IMR-90 (cell line): Measurements from ENCODE around the gene ADCK1. TPM values are rescaled to one million over a fixed set of nuclear protein-coding genes. Genes with fewer than 3 reads are reported as not detected.
"Not testable (repeated sequence)": the region's sequence is repeated elsewhere in the genome, so short reads cannot be mapped to it uniquely, and the experiment has no call there.

Source experiments
- ATAC-seq: fragments of 200-7000 bp; cut with Tn5 transposase; 2 replicates; pipeline ENCODE4 v1.9.1; 2020; ENCODE audit warnings: low read depth, mild to moderate bottlenecking, moderate library complexity
- BruUV-seq: library from RNA; stranded (reverse); fragments of 400-500 nt; replicated peaks from 2 replicates; lab custom pipeline; 2021; lab: Mats Ljungman, UMichigan
- CTCF ChIA-PET: fragments of 300-600 bp; formaldehyde crosslinking; extraction: SDS; loops from one replicate; lab custom pipeline; 2021; ENCODE audit warnings: antibody characterized with exemption; lab: Yijun Ruan, JAX
- POLR2A ChIA-PET: fragments of 300-600 bp; sonication (Branson Sonifier 250); formaldehyde crosslinking; loops from one replicate; lab custom pipeline; 2022; ENCODE audit warnings: antibody characterized with exemption; ENCODE audit not compliant: unreplicated experiment; lab: Charles Lee
- DNase-seq: peaks from one replicate; pipeline ENCODE4 v3.0.0; 2013
- H2AFZ ChIP-seq: replicated peaks from 2 replicates; pipeline ENCODE3; 2013; ENCODE audit warnings: low read length, mild to moderate bottlenecking; ENCODE audit not compliant: poor library complexity
- H2AK5ac ChIP-seq: 2 replicates; pipeline ENCODE4 v1.6.1; 2013; ENCODE audit warnings: low read depth, low read length, inconsistent platforms
- H2AK9ac ChIP-seq: replicated peaks from 2 replicates; pipeline ENCODE3; 2013; ENCODE audit warnings: mild to moderate bottlenecking, low read depth, low read length, moderate library complexity; ENCODE audit not compliant: poor library complexity
- H2BK120ac ChIP-seq: 2 replicates; pipeline ENCODE4 v1.6.1; 2013; ENCODE audit warnings: low read depth, low read length, inconsistent platforms
- H2BK15ac ChIP-seq: 3 replicates; pipeline ENCODE4 v1.6.1; 2013; ENCODE audit warnings: low read depth, low read length, inconsistent platforms
- H2BK20ac ChIP-seq: 2 replicates; pipeline ENCODE4 v1.6.1; 2013; ENCODE audit warnings: low read depth, mild to moderate bottlenecking, inconsistent platforms, low read length, moderate library complexity
- H2BK5ac ChIP-seq: 2 replicates; pipeline ENCODE4 v1.6.1; 2013; ENCODE audit warnings: mild to moderate bottlenecking, low read depth, low read length, inconsistent platforms; ENCODE audit not compliant: poor library complexity, severe bottlenecking
- H3K14ac ChIP-seq: replicated peaks from 2 replicates; pipeline ENCODE4 v1.6.1; 2013; ENCODE audit warnings: low read depth, low read length, inconsistent platforms
- H3K18ac ChIP-seq: 2 replicates; pipeline ENCODE4 v1.6.1; 2013; ENCODE audit warnings: low read depth, low read length, control low read depth
- H3K23ac ChIP-seq: 2 replicates; pipeline ENCODE4 v1.6.1; 2013; ENCODE audit warnings: low read depth, low read length, inconsistent platforms
- H3K27ac ChIP-seq: 2 replicates; pipeline ENCODE4 v1.5.1; 2013; ENCODE audit warnings: mild to moderate bottlenecking, control low read depth, low read length; ENCODE audit not compliant: insufficient read depth
- H3K27me3 ChIP-seq: 2 replicates; pipeline ENCODE4 v1.6.1; 2013; ENCODE audit warnings: low read length; ENCODE audit not compliant: control insufficient read depth, insufficient read depth
- H3K36me3 ChIP-seq: 2 replicates; pipeline ENCODE4 v1.6.1; 2013; ENCODE audit warnings: low read length, mixed read lengths; ENCODE audit not compliant: control insufficient read depth, insufficient read depth
- H3K4ac ChIP-seq: 2 replicates; pipeline ENCODE4 v1.6.1; 2013; ENCODE audit warnings: low read depth, low read length, inconsistent platforms
- H3K4me1 ChIP-seq: 2 replicates; pipeline ENCODE4 v1.6.1; 2013; ENCODE audit warnings: low read length, mixed read lengths; ENCODE audit not compliant: control insufficient read depth, insufficient read depth
- H3K4me2 ChIP-seq: 2 replicates; pipeline ENCODE4 v1.6.1; 2013; ENCODE audit warnings: low read depth, mild to moderate bottlenecking, control low read depth, low read length, moderate library complexity
- H3K4me3 ChIP-seq: 2 replicates; pipeline ENCODE4 v1.5.1; 2013; ENCODE audit warnings: low read depth, mild to moderate bottlenecking, control low read depth, low read length, moderate library complexity; ENCODE audit not compliant: insufficient read depth
- H3K56ac ChIP-seq: 2 replicates; pipeline ENCODE4 v1.6.1; 2013; ENCODE audit warnings: low read length, inconsistent platforms; ENCODE audit not compliant: insufficient read depth; ENCODE audit errors: extremely low read depth
- H3K79me1 ChIP-seq, 2 experiments: 2 replicates each; pipeline ENCODE4 v1.6.1; 2013; ENCODE audit warnings: low read length in 2 of 2, inconsistent platforms in 1 of 2, low read depth in 1 of 2
- H3K9ac ChIP-seq: 2 replicates; pipeline ENCODE4 v1.6.1; 2013; ENCODE audit warnings: low read depth, low read length, control low read depth
- H3K9me1 ChIP-seq: 2 replicates; pipeline ENCODE4 v1.6.1; 2013; ENCODE audit warnings: low read length, inconsistent platforms; ENCODE audit not compliant: insufficient read depth
- H3K9me3 ChIP-seq: 2 replicates; pipeline ENCODE4 v1.6.1; 2013; ENCODE audit warnings: low read length; ENCODE audit not compliant: control insufficient read depth, insufficient read depth
- H4K20me1 ChIP-seq: 2 replicates; pipeline ENCODE4 v1.6.1; 2013; ENCODE audit warnings: low read length, inconsistent platforms; ENCODE audit not compliant: insufficient read depth
- H4K5ac ChIP-seq: 2 replicates; pipeline ENCODE4 v1.6.1; 2013; ENCODE audit warnings: mild to moderate bottlenecking, low read depth, low read length, control low read depth
- H4K8ac ChIP-seq, 2 experiments: 2 replicates each; pipeline ENCODE4 v1.6.1; 2013; ENCODE audit warnings: low read depth in 2 of 2, low read length in 2 of 2, control low read depth in 1 of 2, inconsistent platforms in 1 of 2
- H4K91ac ChIP-seq: 2 replicates; pipeline ENCODE4 v1.6.1; 2013; ENCODE audit warnings: low read depth, low read length, inconsistent platforms; ENCODE audit not compliant: insufficient read depth
- BHLHE40 ChIP-seq: fragments of 150-350 bp; IDR thresholded peaks from 2 replicates; pipeline ENCODE4 v1.6.1; 2016; ENCODE audit warnings: mild to moderate bottlenecking, low read depth, low read length
- MAFK ChIP-seq: IDR thresholded peaks from 2 replicates; pipeline ENCODE4 v1.6.1; 2012; ENCODE audit warnings: low read depth, low read length, improper control_type of control experiment
- WGBS, 2 experiments: methylation state at CpG; one replicate each; pipeline versions ENCODE4 v1.1.5 to v1.1.7; 2013; ENCODE audit warnings: missing lambda C conversion rate in 2 of 2; ENCODE audit not compliant: insufficient read length in 1 of 2; ENCODE audit errors: extremely low coverage in 2 of 2; 5-methylcytosine and 5-hydroxymethylcytosine counted together
- dilution Hi-C: fragments of 300-500 bp; cut with HindIII; formaldehyde crosslinking; loops from one replicate; pipeline ENCODE4 v1.14.3; 2018; ENCODE audit warnings: low sequenced_read_pairs; ENCODE audit not compliant: unreplicated experiment
- in situ Hi-C: fragments of 300-500 bp; cut with MboI; formaldehyde crosslinking; loops from 3 replicates; pipeline ENCODE4 v1.14.3; 2019; ENCODE audit warnings: low sequenced_read_pairs, inconsistent platforms, mixed read lengths
- intact Hi-C: fragments of 100-400 bp; cut with micrococcal nuclease; formaldehyde crosslinking; loops from 2 replicates; pipeline ENCODE4 v1.10.0; 2022
- polyA plus RNA-seq, 3 experiments: library from polyadenylated mRNA; depleted of rRNA; stranded (reverse); fragments of >200 nt; gene quantifications; 2 replicates each; pipeline ENCODE4 v1.2.3, GENCODE V29; 2012; ENCODE audit warnings: low replicate concordance in 1 of 3
- total RNA-seq: library from RNA; depleted of rRNA; stranded (reverse); fragments of >200 nt; gene quantifications from 2 replicates; pipeline ENCODE4 v1.2.3, GENCODE V29; 2012

Gene ADCK1
- total and polyA plus RNA-seq, 2 of the 4 experiments (the other 2 are of a cell fraction): 1.6 to 4.6 TPM

DNA sequence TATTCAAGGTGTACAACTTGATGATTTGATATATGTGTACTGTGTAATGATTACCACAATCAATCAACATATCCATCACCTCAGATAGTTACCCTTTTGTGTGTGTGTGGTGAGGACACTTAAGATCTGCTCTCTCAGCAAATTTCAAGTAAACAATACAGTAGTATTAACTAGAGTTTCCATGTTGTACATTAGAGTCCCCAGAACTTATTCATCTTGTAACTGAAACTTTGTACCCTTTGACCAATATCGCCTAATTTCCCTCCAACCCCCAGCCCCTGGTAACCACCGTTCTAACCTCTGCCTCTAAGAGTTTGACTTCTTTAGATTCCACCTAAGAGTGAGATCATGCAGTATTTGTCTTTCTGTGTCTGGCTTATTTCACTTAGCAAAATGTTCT is 12.1 kb downstream of the ADCK1 start:
- Histone ChIP-seq H3K27ac (no peak overlapping the region), H3K4me2 (no peak overlapping the region), H3K9me3 (no peaks in the 10 kb centered on the region), H4K5ac (no peak overlapping the region), H3K56ac (no peak overlapping the region), H3K36me3 (no peaks in the 10 kb centered on the region), H3K27me3 (no peaks in the 10 kb centered on the region), H3K9me1 (no peaks in the 10 kb centered on the region), H3K4ac (no peak overlapping the region), H2BK120ac (no peak overlapping the region), H3K18ac (no peak overlapping the region), H3K4me3 (no peak overlapping the region), H3K79me1 (no peaks in the 10 kb centered on the region), H4K8ac (no peak overlapping the region), H4K91ac (no peak overlapping the region), H2BK20ac (no peak overlapping the region), H2BK5ac (no peak overlapping the region), H3K23ac (no peak overlapping the region), H2AK5ac (no peak overlapping the region), H3K9ac (no peak overlapping the region), H3K14ac (no peak overlapping the region), H2AK9ac (no peak overlapping the region), H2BK15ac (no peak overlapping the region), H3K4me1 (no peaks in the 10 kb centered on the region), H4K20me1 (no peaks in the 10 kb centered on the region), H2AFZ (no peak overlapping the region)
- no CpG with 5 or more reads among the region's 2 CpGs for WGBS, 2 experiments
- no TSS peak for BruUV-seq
- ATAC-seq (no peak), DNase-seq (no peak)
- intact Hi-C loops: no loop called here
- 0 out of 2 replicates have a peak, but pooled peaks have one; percentile 38 for TF ChIP-seq MAFK
- TF ChIP-seq BHLHE40: no peak
- dilution Hi-C loops: no loop called here
- in situ Hi-C loops: no loop called here
- ChIA-PET POLR2A (no interaction called here), CTCF (no interaction called here)

DNA sequence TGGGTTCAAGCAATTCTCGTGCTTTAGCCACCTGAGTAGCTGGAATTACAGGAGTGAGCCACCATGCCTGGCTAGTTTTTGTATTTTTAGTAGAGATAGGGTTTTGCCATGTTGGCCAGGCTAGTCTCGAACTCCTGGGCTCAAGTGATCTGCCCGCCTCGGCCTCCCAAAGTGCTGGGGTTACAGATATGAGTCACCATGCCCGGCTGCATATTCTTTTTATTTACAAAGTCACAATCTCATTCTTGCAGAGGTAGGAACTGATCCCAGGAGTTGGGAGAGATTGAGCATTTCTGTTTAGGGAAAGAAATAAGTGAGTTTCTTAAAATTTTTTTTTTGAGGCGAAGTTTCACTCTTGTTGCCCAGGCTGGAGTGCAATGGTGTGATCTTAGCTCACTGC is 12.8 kb downstream of the ADCK1 start:
- H3K14ac ChIP-seq, intact Hi-C loops, H3K4me1 ChIP-seq, H3K4me2 ChIP-seq, H4K91ac ChIP-seq, H3K27me3 ChIP-seq, H3K4ac ChIP-seq, H2BK15ac ChIP-seq, DNase-seq, H2AK5ac ChIP-seq, BruUV-seq, H4K20me1 ChIP-seq, in situ Hi-C loops, H2AK9ac ChIP-seq, H3K9me3 ChIP-seq, ATAC-seq, H3K18ac ChIP-seq, H3K9ac ChIP-seq, dilution Hi-C loops, POLR2A ChIA-PET, H3K56ac ChIP-seq, H4K8ac ChIP-seq, H3K4me3 ChIP-seq, H3K27ac ChIP-seq, H2BK20ac ChIP-seq, H3K9me1 ChIP-seq, H3K23ac ChIP-seq, H3K79me1 ChIP-seq, H4K5ac ChIP-seq, H2AFZ ChIP-seq, H3K36me3 ChIP-seq, H2BK120ac ChIP-seq, H2BK5ac ChIP-seq, CTCF ChIA-PET: not testable (repeated sequence)
- no CpG with 5 or more reads among the region's 6 CpGs for WGBS, 2 experiments
